ENCODE data around the gene CLRN3. TPM values are rescaled to one million over a fixed set of nuclear protein-coding genes. Genes with fewer than 3 reads are reported as not detected.

The CLRN3 gene
- total and polyA plus RNA-seq, 4 donors = 0.10 to 0.12 TPM; not detected in 2

GRCh38 chr10:127905001-127905847 lies 12.5 kb upstream of the CLRN3 start:
- Histone ChIP-seq H3K9me3 (ENCODE audit: control insufficient read depth in 4 of 4, insufficient read depth in 3 of 4, low read length in 3 of 4) (no peaks in the 10 kb centered on the region), H3K4me3 (no peak overlapping the region), H3K4me1 (ENCODE audit: control insufficient read depth in 5 of 5, insufficient read depth in 5 of 5, low read length in 5 of 5) (peaks cover 0 to 14% (median 0%) of the 10 kb centered on the region in 5 donors), H3K36me3 (ENCODE audit: control insufficient read depth in 4 of 4, insufficient read depth in 4 of 4, low read length in 4 of 4) (no peaks in the 10 kb centered on the region), H3K9ac (ENCODE audit: insufficient read depth in 1 of 2, low read length in 2 of 2) (no peak overlapping the region), H3K27ac (ENCODE audit: low read depth in 1 of 2, low read length in 1 of 2) (no peak overlapping the region), H3K27me3 (ENCODE audit: control insufficient read depth in 3 of 3, insufficient read depth in 3 of 3, low read length in 2 of 3) (peaks cover 0 to 4% (median 0%) of the 10 kb centered on the region in 3 donors)
- ATAC-seq (ENCODE audit: insufficient read depth, low FRiP score) (no peak), DNase-seq (no peak)
- TF ChIP-seq CTCF (IDR thresholded peaks at IDR 0.05; ENCODE audit: control extremely low read depth, extremely low read depth) = no peak
- WGBS, 2 donors = 86 to 93% methylated on average over 14 of the region's 14 CpGs

- Histone ChIP-seq H3K27me3 (ENCODE audit: control insufficient read depth in 3 of 3, insufficient read depth in 3 of 3, low read length in 2 of 3) (peaks cover 0 to 4% (median 0%) of the 10 kb centered on the region in 3 donors), H3K4me1 (ENCODE audit: control insufficient read depth in 5 of 5, insufficient read depth in 5 of 5, low read length in 5 of 5) (peaks cover 0 to 11% (median 0%) of the 10 kb centered on the region in 5 donors), H3K9me3 (ENCODE audit: control insufficient read depth in 4 of 4, insufficient read depth in 3 of 4, low read length in 3 of 4) (no peaks in the 10 kb centered on the region), H3K36me3 (ENCODE audit: control insufficient read depth in 4 of 4, insufficient read depth in 4 of 4, low read length in 4 of 4) (no peaks in the 10 kb centered on the region), H3K9ac (ENCODE audit: insufficient read depth in 1 of 2, low read length in 2 of 2) (no peak overlapping the region), H3K27ac (ENCODE audit: low read depth in 1 of 2, low read length in 1 of 2) (no peak overlapping the region), H3K4me3 (no peak overlapping the region)
- ATAC-seq (ENCODE audit: insufficient read depth, low FRiP score) (no peak), DNase-seq (no peak)
- TF ChIP-seq CTCF (IDR thresholded peaks at IDR 0.05; ENCODE audit: control extremely low read depth, extremely low read depth) = no peak
- 90 to 94% methylated on average over 5 of the region's 5 CpGs for WGBS, 2 donors
These were observed 11.7 kb upstream of the CLRN3 start for GRCh38 chr10:127904311-127905000.

GRCh38 chr10:127903789-127904188 lies 11.0 kb upstream of the CLRN3 start:
- no peaks in the 10 kb centered on the region for H3K36me3 ChIP-seq (ENCODE audit: control insufficient read depth in 4 of 4, insufficient read depth in 4 of 4, low read length in 4 of 4)
- no peak overlapping the region for H3K9ac ChIP-seq (ENCODE audit: insufficient read depth in 1 of 2, low read length in 2 of 2)
- H3K27me3 ChIP-seq (ENCODE audit: control insufficient read depth in 3 of 3, insufficient read depth in 3 of 3, low read length in 2 of 3) = peaks cover 0 to 4% (median 0%) of the 10 kb centered on the region in 3 donors
- DNase-seq (no peak), ATAC-seq (ENCODE audit: insufficient read depth, low FRiP score) (no peak)
- WGBS, 2 donors = 74 to 88% methylated on average over 5 of the region's 5 CpGs
- TF ChIP-seq CTCF (IDR thresholded peaks at IDR 0.05; ENCODE audit: control extremely low read depth, extremely low read depth) = no peak
- H3K9me3 ChIP-seq (ENCODE audit: control insufficient read depth in 4 of 4, insufficient read depth in 3 of 4, low read length in 3 of 4) = no peaks in the 10 kb centered on the region
- no peak overlapping the region for H3K4me3 ChIP-seq
- H3K4me1 ChIP-seq (ENCODE audit: control insufficient read depth in 5 of 5, insufficient read depth in 5 of 5, low read length in 5 of 5) = peaks cover 0 to 5% (median 0%) of the 10 kb centered on the region in 5 donors
- H3K27ac ChIP-seq (ENCODE audit: low read depth in 1 of 2, low read length in 1 of 2) = no peak overlapping the region

All from lung (tissue), 12 donors.